Keratinocyte (primary cell): ENCODE data around the gene SLC2A11.

ENCODE experiments used
- EZH2 ChIP-seq: IDR thresholded peaks from one replicate; pipeline ENCODE4 v1.6.1; 2012; ENCODE audit warnings: inconsistent platforms, mild to moderate bottlenecking, low read length, moderate library complexity
- TF ChIP-seq, protein P1 (sequence below), 3 experiments: IDR thresholded peaks in 1 of 3; conservative IDR thresholded peaks in 1 of 3; optimal IDR thresholded peaks in 1 of 3; 2 replicates in 2 of 3; 3 replicates in 1 of 3; pipeline versions ENCODE3 to v1.5.1; 2011; ENCODE audit warnings: low read length in 3 of 3, mild to moderate bottlenecking in 3 of 3, moderate library complexity in 2 of 3, control low read depth in 1 of 3, inconsistent platforms in 1 of 3; ENCODE audit not compliant: insufficient read depth in 2 of 3; ENCODE audit errors: extremely low read depth in 1 of 3

DNA sequence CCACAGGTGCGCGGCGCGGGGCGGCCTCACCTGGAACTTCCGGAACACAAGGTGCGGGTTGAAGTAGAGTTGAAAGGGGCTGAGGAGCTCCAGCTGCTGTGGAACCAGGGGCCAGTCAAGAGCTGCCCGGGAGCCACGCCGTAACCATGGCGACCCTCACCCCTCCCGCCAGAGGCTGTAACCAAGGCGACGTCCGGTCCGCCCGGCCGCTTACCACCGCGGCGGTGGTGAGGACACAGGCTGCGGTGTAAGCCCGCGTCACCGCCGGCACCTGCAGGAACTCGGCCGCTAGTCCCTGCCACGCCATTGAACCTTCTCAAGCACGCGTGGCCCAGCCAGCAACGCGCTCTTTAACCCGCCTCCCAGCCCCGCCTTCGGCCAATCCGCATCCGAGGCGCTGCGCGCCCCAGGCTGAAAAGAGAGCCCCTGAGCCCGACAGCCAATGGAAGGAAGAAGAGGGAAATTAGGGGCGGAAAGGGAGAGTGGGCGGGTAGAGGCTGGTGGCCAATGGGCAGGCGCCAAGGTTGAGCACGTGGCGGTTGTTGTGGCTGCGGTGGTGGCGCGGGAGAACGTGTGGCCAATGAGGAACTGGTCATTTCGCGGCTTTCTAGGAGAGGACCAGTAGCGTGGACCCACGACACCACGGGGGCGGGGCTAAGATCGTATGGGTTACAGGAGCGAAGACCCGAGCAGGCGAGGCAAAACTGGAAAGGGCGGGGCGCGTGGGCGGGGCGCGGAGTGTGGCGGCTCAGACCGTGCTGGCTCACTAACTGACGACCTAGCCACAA is 18.8 kb upstream of the SLC2A11 start, which contains the start of gene DERL3:
- no peak for TF ChIP-seq EZH2
- TF ChIP-seq, protein P1, sequence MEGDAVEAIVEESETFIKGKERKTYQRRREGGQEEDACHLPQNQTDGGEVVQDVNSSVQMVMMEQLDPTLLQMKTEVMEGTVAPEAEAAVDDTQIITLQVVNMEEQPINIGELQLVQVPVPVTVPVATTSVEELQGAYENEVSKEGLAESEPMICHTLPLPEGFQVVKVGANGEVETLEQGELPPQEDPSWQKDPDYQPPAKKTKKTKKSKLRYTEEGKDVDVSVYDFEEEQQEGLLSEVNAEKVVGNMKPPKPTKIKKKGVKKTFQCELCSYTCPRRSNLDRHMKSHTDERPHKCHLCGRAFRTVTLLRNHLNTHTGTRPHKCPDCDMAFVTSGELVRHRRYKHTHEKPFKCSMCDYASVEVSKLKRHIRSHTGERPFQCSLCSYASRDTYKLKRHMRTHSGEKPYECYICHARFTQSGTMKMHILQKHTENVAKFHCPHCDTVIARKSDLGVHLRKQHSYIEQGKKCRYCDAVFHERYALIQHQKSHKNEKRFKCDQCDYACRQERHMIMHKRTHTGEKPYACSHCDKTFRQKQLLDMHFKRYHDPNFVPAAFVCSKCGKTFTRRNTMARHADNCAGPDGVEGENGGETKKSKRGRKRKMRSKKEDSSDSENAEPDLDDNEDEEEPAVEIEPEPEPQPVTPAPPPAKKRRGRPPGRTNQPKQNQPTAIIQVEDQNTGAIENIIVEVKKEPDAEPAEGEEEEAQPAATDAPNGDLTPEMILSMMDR (optimal IDR thresholded peaks at IDR 0.05 in 1 of 3, IDR thresholded peaks at IDR 0.05 in 1 of 3, conservative IDR thresholded peaks at IDR 0.05 in 1 of 3; ENCODE audit: extremely low read depth in 1 of 3, insufficient read depth in 2 of 3, low read length in 3 of 3), result no peak
